Rectal smooth muscle tissue (tissue), 1 donor: ENCODE data around the gene TRMT2A.
"Not testable (repeated sequence)": the region's sequence is repeated elsewhere in the genome, so short reads cannot be mapped to it uniquely, and the experiment has no call there.

Experiments used
- H3K27ac ChIP-seq: one replicate; pipeline ENCODE4 v1.7.0; 2013; ENCODE audit warnings: low read depth, low read length, inconsistent platforms
- H3K27me3 ChIP-seq: one replicate; pipeline ENCODE4 v1.7.0; 2013; ENCODE audit warnings: low read length; ENCODE audit not compliant: control insufficient read depth, insufficient read depth
- H3K36me3 ChIP-seq: one replicate; pipeline ENCODE4 v1.7.0; 2013; ENCODE audit warnings: low read length; ENCODE audit not compliant: control insufficient read depth, insufficient read depth
- H3K4me1 ChIP-seq: one replicate; pipeline ENCODE4 v1.7.0; 2013; ENCODE audit warnings: low read length; ENCODE audit not compliant: control insufficient read depth, insufficient read depth
- H3K4me3 ChIP-seq: one replicate; pipeline ENCODE4 v1.7.0; 2013; ENCODE audit warnings: low read length
- H3K9ac ChIP-seq: one replicate; pipeline ENCODE4 v1.7.0; 2013; ENCODE audit warnings: low read length

Gene TRMT2A

DNA sequence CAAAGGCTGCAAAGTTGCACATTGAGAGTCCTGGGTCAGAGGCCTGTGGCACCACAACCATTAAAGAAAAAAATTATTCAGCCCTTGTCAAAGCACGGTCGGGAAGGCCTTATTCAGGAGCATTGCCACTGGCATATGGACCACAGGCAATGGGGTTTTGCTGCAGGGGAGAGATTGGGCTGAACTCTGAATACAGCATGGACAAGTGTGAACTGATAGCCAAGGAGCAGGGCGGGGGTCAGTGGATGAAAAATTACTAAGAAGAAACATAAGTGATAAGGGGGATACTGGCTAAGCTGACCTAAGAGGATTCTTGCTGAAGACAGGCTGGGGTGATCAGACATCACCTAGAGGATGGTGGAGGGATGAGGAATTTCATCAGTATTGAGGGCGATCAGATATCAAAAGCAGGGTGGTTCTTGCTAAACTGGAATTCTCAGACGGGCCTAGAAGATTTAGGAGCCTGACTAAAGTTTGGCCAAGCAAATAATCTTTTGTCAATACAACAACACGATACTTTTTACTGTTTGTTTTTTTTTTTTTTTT is 40.3 kb downstream of the TRMT2A start:
- Histone ChIP-seq H3K4me1 (peaks cover 9% of the 10 kb centered on the region), H3K9ac (no peak overlapping the region), H3K27ac (no peak overlapping the region), H3K36me3 (no peaks in the 10 kb centered on the region), H3K27me3 (no peaks in the 10 kb centered on the region), H3K4me3 (no peak overlapping the region)

DNA sequence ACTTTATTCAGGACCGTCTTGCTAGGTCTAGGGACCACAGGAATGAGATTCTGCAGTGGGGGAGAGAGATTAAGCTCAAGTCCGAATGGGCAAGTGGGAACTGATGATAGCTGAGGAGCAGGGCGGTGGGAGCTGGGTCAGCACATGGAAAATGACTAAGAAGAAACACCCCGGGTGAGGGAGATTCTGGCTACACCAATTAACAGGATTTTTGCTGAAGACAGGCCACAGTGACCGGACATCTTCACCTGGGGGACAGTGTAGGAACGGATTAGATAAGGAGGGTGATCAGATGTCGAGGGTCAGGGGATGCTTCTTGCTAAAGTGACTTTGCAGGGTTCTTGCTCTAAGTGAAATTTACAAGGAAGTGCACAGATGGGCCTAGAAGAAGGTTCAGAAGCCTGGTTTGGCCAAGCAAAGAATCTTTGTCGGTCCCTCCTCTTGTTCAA is 45.5 kb downstream of the TRMT2A start:
- no peak overlapping the region for H3K4me3 ChIP-seq
- no peak overlapping the region for H3K9ac ChIP-seq
- no peaks in the 10 kb centered on the region for H3K27me3 ChIP-seq
- H3K27ac ChIP-seq, result no peak overlapping the region
- H3K36me3 ChIP-seq, result no peaks in the 10 kb centered on the region
- H3K4me1 ChIP-seq, result no peaks in the 10 kb centered on the region

DNA sequence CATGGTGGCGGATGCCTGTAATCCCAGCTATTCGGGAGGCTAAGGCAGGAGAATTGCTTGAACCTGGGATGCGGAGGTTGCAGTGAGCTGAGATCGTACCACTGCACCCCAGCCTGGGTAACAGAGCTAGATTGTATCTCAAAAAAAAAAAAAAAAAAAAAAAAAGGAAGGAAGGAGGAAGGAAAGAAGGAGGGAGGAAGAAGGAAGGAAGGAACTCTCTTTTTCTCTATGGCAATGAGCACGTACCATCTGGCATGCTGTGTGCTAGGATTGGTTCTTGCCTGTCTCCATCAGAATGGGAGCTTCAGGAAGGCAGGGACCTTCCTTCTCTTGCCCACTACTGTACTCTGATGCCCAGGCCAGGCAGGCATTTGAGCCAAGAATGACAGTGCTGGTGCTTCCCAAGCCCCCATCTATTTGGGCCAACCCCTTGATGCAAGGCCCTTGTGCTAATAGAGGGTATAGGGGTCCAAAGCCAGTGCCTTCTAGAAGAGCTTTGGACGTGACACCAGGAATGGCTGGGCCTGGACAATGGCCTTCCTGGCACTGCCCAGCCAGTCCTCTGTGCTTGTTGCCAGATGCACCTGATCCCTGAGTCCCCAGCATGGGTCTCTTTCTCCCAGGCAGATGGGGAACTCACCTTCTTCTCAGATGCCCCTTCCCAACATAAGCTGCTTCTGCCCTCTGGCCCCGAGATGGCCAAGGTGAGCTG is 47.5 kb downstream of the TRMT2A start:
- Histone ChIP-seq H3K27me3 (no peaks in the 10 kb centered on the region), H3K9ac (no peak overlapping the region), H3K4me1 (no peaks in the 10 kb centered on the region), H3K27ac (no peak overlapping the region), H3K4me3 (no peak overlapping the region), H3K36me3 (peaks cover 2% of the 10 kb centered on the region)

DNA sequence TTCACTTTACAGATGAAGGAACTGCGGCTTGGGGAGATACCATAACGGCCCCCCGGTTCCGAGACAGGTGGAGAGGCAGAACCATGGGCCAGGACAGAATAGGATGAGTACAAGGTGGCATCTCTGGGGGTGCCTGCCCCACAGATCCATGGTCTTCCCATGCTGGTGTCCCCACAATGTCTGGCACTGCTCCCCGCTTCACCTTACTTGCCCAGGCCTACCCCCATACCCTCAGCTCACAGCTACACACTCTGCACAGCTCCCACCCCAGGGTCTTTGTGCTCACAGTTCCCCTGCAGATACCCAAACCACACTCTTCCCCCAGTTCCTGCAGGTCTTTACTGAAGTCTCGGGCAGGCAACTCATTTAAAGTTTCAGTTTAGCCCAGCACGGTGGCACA is 48.4 kb downstream of the TRMT2A start:
- no peak overlapping the region for H3K27ac ChIP-seq
- no peak overlapping the region for H3K9ac ChIP-seq
- peaks cover 5% of the 10 kb centered on the region for H3K36me3 ChIP-seq
- no peaks in the 10 kb centered on the region for H3K27me3 ChIP-seq
- no peak overlapping the region for H3K4me3 ChIP-seq
- no peaks in the 10 kb centered on the region for H3K4me1 ChIP-seq

DNA sequence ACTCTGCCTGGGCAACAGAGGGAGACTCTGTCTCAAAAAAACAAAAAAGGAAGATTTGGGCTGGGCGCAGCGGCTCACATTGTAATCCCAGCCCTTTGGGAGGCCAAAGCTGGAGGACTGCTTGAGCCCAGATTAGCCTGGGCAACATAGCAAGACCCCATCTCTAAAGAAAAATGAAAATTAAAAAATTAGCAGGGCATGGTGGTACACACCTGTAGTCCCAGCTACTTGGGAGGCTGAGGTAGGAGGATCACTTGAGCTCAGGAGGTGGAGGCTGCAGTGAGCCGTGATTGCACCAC is 49.7 kb downstream of the TRMT2A start:
- not testable (repeated sequence) for H3K27me3 ChIP-seq, H3K4me3 ChIP-seq, H3K4me1 ChIP-seq, H3K27ac ChIP-seq, H3K9ac ChIP-seq, H3K36me3 ChIP-seq

DNA sequence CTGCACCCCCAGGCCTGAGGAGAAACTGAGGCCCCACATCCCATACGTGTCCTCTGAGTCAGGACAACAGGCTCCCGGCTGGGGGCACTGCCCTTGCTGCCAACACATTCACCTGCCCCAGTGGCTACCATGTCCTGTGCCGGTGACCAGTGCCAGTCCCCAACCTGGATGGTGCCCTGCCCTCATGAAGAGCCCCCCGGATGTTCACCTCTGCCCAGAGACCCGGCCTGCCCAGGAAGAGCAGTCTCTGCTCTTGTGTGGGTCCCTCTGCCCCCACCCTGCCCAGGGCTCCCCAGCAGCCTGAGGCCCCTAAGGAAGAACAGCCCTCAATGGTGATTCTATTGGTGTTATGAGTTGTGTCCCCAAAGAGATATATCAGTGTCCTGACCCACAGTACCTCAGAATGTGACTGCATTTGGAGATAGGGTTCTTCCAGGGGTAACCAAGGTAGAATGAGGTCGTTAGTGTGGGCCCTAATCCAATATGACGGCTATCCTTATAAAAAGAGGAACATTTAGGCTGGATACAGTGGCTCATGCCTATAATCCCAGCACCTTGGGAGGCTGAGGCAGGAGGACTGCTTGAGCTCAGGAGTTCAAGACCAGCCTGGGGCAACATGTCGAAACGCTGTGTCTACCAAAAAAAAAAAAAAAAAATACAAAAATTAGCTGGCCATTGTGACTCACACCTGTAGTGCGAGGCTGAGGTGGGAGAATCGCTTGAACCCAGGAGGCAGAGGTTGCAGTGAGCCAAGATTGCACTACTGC is 50.2 kb downstream of the TRMT2A start:
- H3K27me3 ChIP-seq, result no peaks in the 10 kb centered on the region
- no peak overlapping the region for H3K4me3 ChIP-seq
- peaks cover 12% of the 10 kb centered on the region for H3K36me3 ChIP-seq
- H3K9ac ChIP-seq, result no peak overlapping the region
- H3K4me1 ChIP-seq, result no peaks in the 10 kb centered on the region
- no peak overlapping the region for H3K27ac ChIP-seq

DNA sequence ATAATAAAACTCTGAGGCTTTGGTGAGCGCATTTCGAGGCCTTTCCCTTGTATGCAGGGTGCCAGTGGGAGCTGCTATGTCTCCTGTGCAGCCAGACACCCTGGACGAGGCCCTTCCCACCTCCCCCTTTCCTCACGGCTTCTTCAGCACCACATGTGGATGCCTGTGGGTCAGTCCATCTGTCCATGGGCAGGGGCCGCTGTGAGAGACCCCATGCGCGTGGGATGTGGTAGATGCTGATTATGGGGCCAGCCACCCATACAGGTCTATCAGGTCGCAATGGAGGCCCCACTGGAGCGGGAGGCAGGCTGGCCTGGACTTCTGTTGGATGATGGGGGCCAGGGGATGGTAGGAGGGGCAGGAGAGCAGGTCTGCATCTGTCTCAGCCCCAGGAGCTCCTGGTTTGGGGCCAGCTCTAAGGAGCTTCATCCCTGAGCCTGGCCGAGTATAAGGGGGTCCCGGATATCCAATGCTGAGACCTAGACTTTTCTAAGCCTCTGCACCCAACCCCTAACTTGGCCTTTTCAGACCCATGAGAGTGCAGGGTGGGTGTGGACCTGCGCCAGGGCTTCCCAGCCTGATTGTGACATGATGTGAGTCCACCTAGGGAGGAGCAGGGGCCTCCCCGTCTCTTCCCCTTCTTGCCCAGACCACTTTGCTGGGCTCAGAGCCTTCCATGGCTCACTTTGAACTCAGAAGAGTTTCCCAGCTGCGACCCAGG is 51.0 kb downstream of the TRMT2A start:
- H3K4me3 ChIP-seq, result no peak overlapping the region

DNA sequence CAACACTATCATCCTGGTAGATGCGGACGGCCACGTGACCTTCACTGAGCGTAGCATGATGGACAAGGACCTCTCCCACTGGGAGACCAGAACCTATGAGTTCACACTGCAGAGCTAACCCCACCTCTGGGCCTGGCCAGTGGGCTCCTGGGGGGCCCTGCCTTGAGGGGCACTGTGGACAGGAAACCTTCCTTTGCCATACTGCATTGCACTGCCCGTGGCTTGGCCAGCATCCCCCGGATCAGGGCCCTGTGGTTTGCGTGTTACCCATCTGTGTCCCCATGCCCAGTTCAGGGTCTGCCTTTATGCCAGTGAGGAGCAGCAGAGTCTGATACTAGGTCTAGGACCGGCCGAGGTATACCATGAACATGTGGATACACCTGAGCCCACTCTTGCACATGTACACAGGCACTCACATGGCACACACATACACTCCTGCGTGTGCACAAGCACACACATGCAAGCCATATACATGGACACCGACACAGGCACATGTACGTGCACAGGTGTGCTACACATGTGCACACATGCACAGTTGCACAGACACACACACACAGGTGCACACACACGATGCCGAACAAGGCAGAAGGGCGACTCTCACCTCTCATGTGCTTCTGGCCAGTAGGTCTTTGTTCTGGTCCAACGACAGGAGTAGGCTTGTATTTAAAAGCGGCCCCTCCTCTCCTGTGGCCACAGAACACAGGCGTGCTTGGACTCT is 52.3 kb downstream of the TRMT2A start:
- H3K36me3 ChIP-seq, result peaks cover 12% of the 10 kb centered on the region
- no peaks in the 10 kb centered on the region for H3K4me1 ChIP-seq
- H3K9ac ChIP-seq, result no peak overlapping the region
- no peak overlapping the region for H3K27ac ChIP-seq
- H3K4me3 ChIP-seq, result no peak overlapping the region
- no peaks in the 10 kb centered on the region for H3K27me3 ChIP-seq

More for the DNA sequence above, 51.0 kb downstream of the TRMT2A start:
- H3K27me3 ChIP-seq, result no peaks in the 10 kb centered on the region
- no peak overlapping the region for H3K27ac ChIP-seq
- no peak overlapping the region for H3K9ac ChIP-seq
- peaks cover 12% of the 10 kb centered on the region for H3K36me3 ChIP-seq
- H3K4me1 ChIP-seq, result no peaks in the 10 kb centered on the region

DNA sequence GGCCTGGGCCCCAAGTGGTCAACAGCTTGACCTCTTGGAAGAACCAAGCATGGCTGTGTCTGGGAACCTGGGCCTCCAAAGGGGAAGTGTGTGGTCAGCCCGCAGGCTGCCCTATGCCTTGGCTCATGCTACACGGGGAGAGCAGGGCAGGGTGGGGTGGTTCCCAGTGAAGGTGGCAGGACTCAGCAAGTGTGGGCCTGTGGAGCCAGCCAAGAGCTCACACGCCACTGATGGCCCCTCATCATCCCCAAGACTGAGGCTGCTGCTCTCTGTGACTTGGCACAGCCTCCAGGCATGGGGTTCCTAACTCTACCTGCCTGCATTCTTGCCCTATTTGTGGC is 52.9 kb downstream of the TRMT2A start:
- H3K4me1 ChIP-seq, result no peaks in the 10 kb centered on the region
- H3K27me3 ChIP-seq, result no peaks in the 10 kb centered on the region
- H3K9ac ChIP-seq, result no peak overlapping the region
- no peak overlapping the region for H3K27ac ChIP-seq
- no peak overlapping the region for H3K4me3 ChIP-seq
- H3K36me3 ChIP-seq, result peaks cover 12% of the 10 kb centered on the region

DNA sequence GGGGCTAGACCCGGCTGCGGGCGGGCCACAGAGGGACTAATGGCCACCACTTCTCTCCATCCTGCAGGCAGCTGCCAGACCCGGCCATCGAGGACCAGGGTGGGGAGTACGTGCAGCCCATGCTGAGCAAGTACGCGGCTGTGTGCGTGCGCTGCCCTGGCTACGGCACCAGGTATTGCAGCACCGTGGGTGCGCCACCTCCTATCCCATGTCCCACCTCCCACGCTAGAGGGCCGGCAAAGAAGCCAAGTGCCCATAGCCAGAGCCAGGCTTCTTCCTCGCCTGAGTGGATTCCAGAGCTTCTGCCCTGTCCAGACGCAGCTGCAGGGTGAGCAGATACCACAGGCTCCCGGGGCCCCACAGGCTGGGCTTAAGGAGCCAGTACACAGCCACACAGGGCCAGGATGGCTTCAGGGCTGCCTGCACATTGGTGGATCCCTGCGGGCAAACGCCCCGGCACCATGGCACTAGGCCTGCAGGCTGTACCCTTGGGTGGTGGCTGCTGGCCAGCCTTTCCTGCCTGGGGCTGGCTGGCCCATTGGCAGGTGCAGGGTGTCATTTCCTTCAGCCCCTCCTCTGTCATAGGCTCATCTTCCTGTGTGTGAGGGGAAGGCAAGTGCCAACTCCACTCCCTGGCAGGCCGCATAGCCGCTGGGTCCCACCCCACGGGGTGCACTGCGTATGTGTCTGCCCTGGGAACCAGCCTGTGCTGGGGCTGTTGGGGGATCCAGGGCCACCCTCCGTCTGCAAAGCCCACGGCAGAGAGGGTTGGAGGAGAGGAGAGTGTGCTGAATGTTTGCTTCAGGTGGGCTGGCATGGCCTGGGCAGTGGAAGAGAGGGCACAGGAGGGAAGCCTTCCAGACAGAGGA is 53.5 kb downstream of the TRMT2A start:
- Histone ChIP-seq H3K27ac (no peak overlapping the region), H3K36me3 (peaks cover 17% of the 10 kb centered on the region), H3K27me3 (no peaks in the 10 kb centered on the region), H3K9ac (no peak overlapping the region), H3K4me3 (no peak overlapping the region), H3K4me1 (no peaks in the 10 kb centered on the region)

DNA sequence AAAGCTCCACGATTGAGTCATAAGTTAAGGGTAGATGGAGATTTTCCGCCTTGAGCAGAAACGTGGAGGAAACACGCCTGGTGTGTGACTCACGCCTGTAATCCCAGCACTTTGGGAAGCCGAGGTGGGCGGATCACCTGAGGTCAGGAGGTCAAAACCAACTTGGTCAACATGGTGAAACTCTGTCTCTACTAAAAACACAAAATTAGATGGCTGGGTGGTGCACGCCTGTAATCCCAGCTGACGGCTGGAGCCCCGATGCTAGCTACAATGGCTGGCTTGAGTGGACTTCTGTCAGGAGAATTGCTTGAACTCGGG is 54.3 kb downstream of the TRMT2A start:
- no peak overlapping the region for H3K9ac ChIP-seq
- peaks cover 17% of the 10 kb centered on the region for H3K36me3 ChIP-seq
- no peaks in the 10 kb centered on the region for H3K27me3 ChIP-seq
- H3K4me1 ChIP-seq, result no peaks in the 10 kb centered on the region
- H3K27ac ChIP-seq, result no peak overlapping the region
- H3K4me3 ChIP-seq, result no peak overlapping the region
